Gastroesophageal sphincter (tissue), 4 donors: ENCODE data around the gene ZNRF2. TPM values are rescaled to one million over a fixed set of nuclear protein-coding genes. Genes with fewer than 3 reads are reported as not detected.

Experiments used
- ATAC-seq: fragments of 150-250 bp; one replicate; pipeline ENCODE4 v1.9.1; 2016; ENCODE audit warnings: mild to moderate bottlenecking, moderate library complexity
- H3K27ac ChIP-seq, 4 donors: fragments of 200-600 bp; sonication (generic) in 3 of 4; 1 replicate in 3 of 4; 2 replicates in 1 of 4; pipeline ENCODE4 v1.5.1; 2016 to 2019
- H3K27me3 ChIP-seq: fragments of 200-600 bp; sonication (generic); one replicate; pipeline ENCODE4 v1.5.1; 2019
- H3K36me3 ChIP-seq, 2 donors: fragments of 200-600 bp; sonication (generic); one replicate each; pipeline ENCODE4 v1.5.1; 2019; ENCODE audit warnings: control low read depth in 1 of 2
- H3K4me1 ChIP-seq, 3 donors: fragments of 200-600 bp; sonication (generic); 1 replicate in 2 of 3; 2 replicates in 1 of 3; pipeline ENCODE4 v1.5.1; 2016 to 2019; ENCODE audit warnings: control low read depth in 2 of 3
- H3K4me3 ChIP-seq, 2 donors: fragments of 200-600 bp; sonication (generic); one replicate each; pipeline ENCODE4 v1.5.1; 2019; ENCODE audit warnings: mild to moderate bottlenecking in 1 of 2, moderate library complexity in 1 of 2
- H3K9me3 ChIP-seq, 3 donors: fragments of 200-600 bp; sonication (generic); one replicate each; pipeline ENCODE4 v1.5.1; 2017 to 2019; ENCODE audit warnings: control low read depth in 2 of 3
- CTCF ChIP-seq, 4 experiments: fragments of 200-600 bp in 2 of 4; fragments of 450-650 bp in 2 of 4; sonication (generic) in 1 of 4; IDR thresholded peaks; one replicate each; pipeline ENCODE4 v1.5.1; 2017 to 2019; ENCODE audit warnings: antibody characterized with exemption in 4 of 4, mild to moderate bottlenecking in 2 of 4, moderate library complexity in 2 of 4
- EP300 ChIP-seq: sonication (generic); formaldehyde crosslinking; IDR thresholded peaks from one replicate; pipeline ENCODE4 v1.6.1; 2017; ENCODE audit warnings: antibody characterized with exemption, mild to moderate bottlenecking
- POLR2A ChIP-seq, 2 donors: fragments of 450-650 bp; IDR thresholded peaks; one replicate each; pipeline ENCODE4 v1.6.1; 2017; ENCODE audit warnings: antibody characterized with exemption in 2 of 2, mild to moderate bottlenecking in 2 of 2, moderate library complexity in 1 of 2
- POLR2AphosphoS5 ChIP-seq: sonication (generic); formaldehyde crosslinking; IDR thresholded peaks from one replicate; pipeline ENCODE4 v1.6.1; 2017; ENCODE audit warnings: antibody characterized with exemption
- WGBS, 2 donors: methylation state at CpG; one replicate each; pipeline ENCODE4 v1.1.5; 2018; ENCODE audit warnings: low coverage in 1 of 2; 5-methylcytosine and 5-hydroxymethylcytosine counted together
- total RNA-seq, 4 donors: library from RNA; depleted of rRNA; stranded (reverse); fragments of >200 nt; gene quantifications; one replicate each; pipeline ENCODE4 v1.1.0, GENCODE V29; 2016

The ZNRF2 gene
- total RNA-seq, 4 donors from 2014 or later: 12.5 to 20.9 (median 18.6) TPM

GRCh38 chr7:30390736-30391636, 106.6 kb downstream of the ZNRF2 start:
- 79 to 85% methylated on average over 2 to 8 of the region's 8 CpGs for WGBS, 2 donors
- ATAC-seq: no peak
- H3K27ac ChIP-seq: no peak overlapping the region
- no peaks in the 10 kb centered on the region for H3K4me1 ChIP-seq
- TF ChIP-seq POLR2AphosphoS5: no peak
- TF ChIP-seq CTCF (IDR thresholded peaks at IDR 0.05): no peak
- no peak for TF ChIP-seq EP300
- no peak for TF ChIP-seq POLR2A (IDR thresholded peaks at IDR 0.05)
- no peaks in the 10 kb centered on the region for H3K36me3 ChIP-seq
- H3K27me3 ChIP-seq: no peaks in the 10 kb centered on the region
- no peak overlapping the region for H3K4me3 ChIP-seq
- no peaks in the 10 kb centered on the region for H3K9me3 ChIP-seq

GRCh38 chr7:30391806-30392205, 107.4 kb downstream of the ZNRF2 start:
- no peaks in the 10 kb centered on the region for H3K27me3 ChIP-seq
- 95 to 99% methylated on average over 6 of the region's 6 CpGs for WGBS, 2 donors
- no peak for TF ChIP-seq EP300
- no peak overlapping the region for H3K4me3 ChIP-seq
- H3K27ac ChIP-seq: no peak overlapping the region
- no peaks in the 10 kb centered on the region for H3K9me3 ChIP-seq
- no peak for ATAC-seq
- H3K4me1 ChIP-seq: no peaks in the 10 kb centered on the region
- no peaks in the 10 kb centered on the region for H3K36me3 ChIP-seq

- WGBS, 2 donors: 97 to 98% methylated on average over 4 of the region's 4 CpGs
- Histone ChIP-seq H3K9me3 (no peaks in the 10 kb centered on the region), H3K4me1 (no peaks in the 10 kb centered on the region), H3K4me3 (no peak overlapping the region), H3K27me3 (no peaks in the 10 kb centered on the region), H3K36me3 (no peaks in the 10 kb centered on the region), H3K27ac (no peak overlapping the region)
- no peak for TF ChIP-seq POLR2A (IDR thresholded peaks at IDR 0.05)
- no peak for TF ChIP-seq CTCF (IDR thresholded peaks at IDR 0.05)
- no peak for TF ChIP-seq EP300
- no peak for TF ChIP-seq POLR2AphosphoS5
- ATAC-seq: no peak
Observed at GRCh38 chr7:30395676-30396075, 111.3 kb downstream of the ZNRF2 start.

- ATAC-seq: no peak
- Histone ChIP-seq H3K4me1 (no peaks in the 10 kb centered on the region), H3K36me3 (no peaks in the 10 kb centered on the region), H3K27me3 (no peaks in the 10 kb centered on the region), H3K27ac (no peak overlapping the region), H3K4me3 (no peak overlapping the region), H3K9me3 (no peaks in the 10 kb centered on the region)
- 68 to 88% methylated on average over 6 to 7 of the region's 7 CpGs for WGBS, 2 donors
- TF ChIP-seq POLR2AphosphoS5 (no peak), CTCF (IDR thresholded peaks at IDR 0.05) (peak in 2 of 4 experiments; percentile 4 to 26)
Observed at GRCh38 chr7:30396389-30396788, 112.0 kb downstream of the ZNRF2 start.

- Histone ChIP-seq H3K4me3 (no peak overlapping the region), H3K4me1 (no peaks in the 10 kb centered on the region), H3K36me3 (peaks cover 0 to 12% of the 10 kb centered on the region in 2 donors), H3K27ac (no peak overlapping the region), H3K27me3 (no peaks in the 10 kb centered on the region), H3K9me3 (no peaks in the 10 kb centered on the region)
- whole genome bisulfite sequencing, 2 donors: 80% methylated on average over 1 of the region's 3 CpGs; no CpG with 5 or more reads in 1 of the 2 donors
- no peak for ATAC-seq
- TF ChIP-seq EP300 (no peak), POLR2AphosphoS5 (no peak), CTCF (IDR thresholded peaks at IDR 0.05) (no peak), POLR2A (IDR thresholded peaks at IDR 0.05) (no peak)
Observed at GRCh38 chr7:30403477-30403876, 119.1 kb downstream of the ZNRF2 start.
